Trophoblast cell (in vitro differentiated cells and primary cell): Measurements from ENCODE around the gene FRMD4A.

ENCODE experiments used
- DNase-seq, 2 donors: peaks; one replicate each; pipeline ENCODE4 v3.0.0-alpha.2; 2016
- H2AFZ ChIP-seq: 2 replicates; pipeline ENCODE4 v1.6.1; 2013; ENCODE audit warnings: low read length, moderate library complexity, mild to moderate bottlenecking; ENCODE audit not compliant: insufficient read depth, poor library complexity
- H2AK5ac ChIP-seq: 2 replicates; pipeline ENCODE4 v1.6.1; 2013; ENCODE audit warnings: mild to moderate bottlenecking, low read length
- H2BK120ac ChIP-seq: 2 replicates; pipeline ENCODE4 v1.6.1; 2013; ENCODE audit warnings: low read length, mild to moderate bottlenecking, moderate library complexity; ENCODE audit not compliant: insufficient read depth, poor library complexity
- H2BK12ac ChIP-seq: 2 replicates; pipeline ENCODE4 v1.6.1; 2013; ENCODE audit warnings: mild to moderate bottlenecking, low read length, moderate library complexity
- H2BK5ac ChIP-seq: 2 replicates; pipeline ENCODE4 v1.6.1; 2013; ENCODE audit warnings: low read length, low read depth, moderate library complexity, mild to moderate bottlenecking; ENCODE audit not compliant: poor library complexity
- H3K14ac ChIP-seq: 2 replicates; pipeline ENCODE4 v1.6.1; 2013; ENCODE audit warnings: mild to moderate bottlenecking, low read length
- H3K18ac ChIP-seq: 2 replicates; pipeline ENCODE4 v1.6.1; 2013; ENCODE audit warnings: mild to moderate bottlenecking, low read length
- H3K23ac ChIP-seq: 2 replicates; pipeline ENCODE4 v1.6.1; 2013; ENCODE audit warnings: low read length
- H3K27ac ChIP-seq: 2 replicates; pipeline ENCODE4 v1.5.1; 2013; ENCODE audit warnings: low read depth, mild to moderate bottlenecking, inconsistent platforms, low read length, moderate library complexity
- H3K27me3 ChIP-seq: 2 replicates; pipeline ENCODE4 v1.6.1; 2013; ENCODE audit warnings: inconsistent platforms, mild to moderate bottlenecking, low read length, moderate library complexity; ENCODE audit not compliant: insufficient read depth
- H3K36me3 ChIP-seq, 2 experiments: 1 replicate in 1 of 2; 2 replicates in 1 of 2; pipeline ENCODE4 v1.6.1; 2013; ENCODE audit warnings: low read length in 2 of 2, mild to moderate bottlenecking in 2 of 2, moderate library complexity in 1 of 2; ENCODE audit not compliant: insufficient read depth in 2 of 2, control insufficient read depth in 1 of 2
- H3K4ac ChIP-seq: 2 replicates; pipeline ENCODE4 v1.6.1; 2013; ENCODE audit warnings: low read depth, mild to moderate bottlenecking, low read length, moderate library complexity
- H3K4me1 ChIP-seq, 2 experiments: 1 replicate in 1 of 2; 2 replicates in 1 of 2; pipeline ENCODE4 v1.6.1; 2013; ENCODE audit warnings: low read length in 2 of 2, mild to moderate bottlenecking in 2 of 2, moderate library complexity in 1 of 2; ENCODE audit not compliant: insufficient read depth in 2 of 2, control insufficient read depth in 1 of 2
- H3K4me2 ChIP-seq: 2 replicates; pipeline ENCODE4 v1.6.1; 2013; ENCODE audit warnings: inconsistent platforms, mild to moderate bottlenecking, low read length, moderate library complexity
- H3K4me3 ChIP-seq: 2 replicates; pipeline ENCODE4 v1.5.1; 2013; ENCODE audit warnings: mild to moderate bottlenecking, low read depth, low read length, inconsistent platforms
- H3K79me1 ChIP-seq: one replicate; pipeline ENCODE4 v1.6.1; 2013; ENCODE audit warnings: low read length
- H3K79me2 ChIP-seq: 2 replicates; pipeline ENCODE4 v1.6.1; 2013; ENCODE audit warnings: low read length, mild to moderate bottlenecking; ENCODE audit not compliant: control insufficient read depth, insufficient read depth, poor library complexity
- H3K9ac ChIP-seq: 2 replicates; pipeline ENCODE4 v1.6.1; 2013; ENCODE audit warnings: mild to moderate bottlenecking, low read length
- H3K9me3 ChIP-seq: 2 replicates; pipeline ENCODE4 v1.6.1; 2013; ENCODE audit warnings: low read depth, mild to moderate bottlenecking, control low read depth, inconsistent platforms, low read length; ENCODE audit not compliant: insufficient read depth
- H4K12ac ChIP-seq: 2 replicates; pipeline ENCODE4 v1.6.1; 2013; ENCODE audit warnings: low read depth, mild to moderate bottlenecking, low read length, moderate library complexity
- H4K8ac ChIP-seq: 2 replicates; pipeline ENCODE4 v1.6.1; 2013; ENCODE audit warnings: low read depth, mild to moderate bottlenecking, low read length, moderate library complexity
- H4K91ac ChIP-seq: one replicate; pipeline ENCODE4 v1.6.1; 2013; ENCODE audit warnings: low read depth, mild to moderate bottlenecking, low read length, moderate library complexity
- WGBS: extraction: QIAGEN DNeasy Blood & Tissue Kit; methylation state at CpG from one replicate; pipeline ENCODE4 v1.1.7; 2013; ENCODE audit warnings: missing lambda C conversion rate; ENCODE audit not compliant: insufficient read length, insufficient coverage; ENCODE audit errors: extremely low coverage; 5-methylcytosine and 5-hydroxymethylcytosine counted together

Gene FRMD4A

DNA sequence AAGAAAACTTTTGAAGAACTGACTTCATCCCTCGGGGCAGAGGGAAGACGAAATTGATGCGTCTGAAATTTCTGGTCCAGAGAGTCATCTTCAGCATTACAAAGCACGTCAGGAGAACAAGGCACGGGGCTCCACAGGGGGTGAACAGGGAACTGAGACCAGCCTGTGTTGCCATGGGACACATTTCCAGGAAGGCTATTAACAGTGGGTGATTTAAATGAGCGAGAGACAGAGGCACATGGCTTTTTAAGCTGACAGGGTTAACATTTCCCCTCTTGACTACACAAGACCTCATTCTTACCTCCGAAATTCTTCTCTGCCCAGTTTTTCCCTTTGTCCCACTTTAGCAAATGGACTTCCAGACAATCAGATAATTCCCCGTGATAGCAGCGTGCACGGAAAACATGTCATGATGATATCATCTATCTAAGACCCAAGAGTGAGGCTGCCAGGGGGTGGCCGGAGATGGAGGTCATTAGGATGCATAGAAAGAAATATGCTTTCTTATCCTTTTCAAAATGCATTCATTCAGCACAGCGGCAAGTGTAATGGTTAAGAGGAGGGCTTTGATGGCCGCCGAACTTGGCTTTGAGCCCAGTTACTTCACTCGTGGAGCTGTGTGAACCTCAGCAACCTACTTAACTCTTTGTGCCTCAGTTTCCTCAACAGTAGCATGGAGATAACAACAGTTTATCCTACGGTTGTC is 496.0 kb downstream of the FRMD4A start:
- no CpG with 5 or more reads among the region's 16 CpGs for WGBS

DNA sequence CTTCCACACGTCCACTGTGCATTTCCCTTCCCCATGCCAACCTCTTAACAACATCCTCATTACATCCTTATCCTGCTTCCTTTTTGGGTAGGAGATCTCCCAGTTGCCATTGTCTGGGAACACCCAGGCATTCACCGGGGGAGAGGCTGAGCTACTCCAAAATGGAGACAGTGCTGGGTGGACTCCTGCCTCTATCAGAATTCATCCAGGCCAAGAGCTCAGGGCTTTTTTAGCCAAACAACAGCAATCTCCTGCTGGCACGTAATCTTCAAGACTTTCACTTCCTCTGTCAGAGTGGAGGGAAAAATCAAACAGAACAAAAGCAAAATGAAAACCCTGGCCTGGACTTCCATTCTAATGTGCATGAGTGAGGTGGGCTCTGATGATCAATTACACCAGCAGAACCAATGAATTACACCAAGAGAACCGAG is 499.0 kb downstream of the FRMD4A start:
- Histone ChIP-seq H2AFZ (no peak overlapping the region), H3K4ac (no peak overlapping the region), H3K36me3 (no peaks in the 10 kb centered on the region), H3K27me3 (no peaks in the 10 kb centered on the region), H2BK5ac (no peak overlapping the region), H3K9me3 (no peaks in the 10 kb centered on the region), H4K12ac (no peak overlapping the region), H3K9ac (no peak overlapping the region), H3K27ac (no peak overlapping the region), H2BK12ac (no peak overlapping the region), H2AK5ac (no peak overlapping the region), H4K8ac (no peak overlapping the region), H3K79me2 (no peaks in the 10 kb centered on the region), H3K18ac (no peak overlapping the region), H3K4me3 (no peak overlapping the region), H3K23ac (no peak overlapping the region), H4K91ac (no peak overlapping the region), H3K14ac (no peak overlapping the region), H3K4me1 (peaks cover 6 to 9% of the 10 kb centered on the region in 2 experiments), H3K79me1 (peaks cover 2% of the 10 kb centered on the region), H3K4me2 (no peak overlapping the region), H2BK120ac (no peak overlapping the region)
- DNase-seq: no peak
- WGBS: no CpG with 5 or more reads among the region's 4 CpGs

More for the DNA sequence above, 496.0 kb downstream of the FRMD4A start:
- H2BK5ac ChIP-seq: no peak overlapping the region
- H3K79me1 ChIP-seq: peaks cover 2% of the 10 kb centered on the region
- no peak overlapping the region for H3K4me3 ChIP-seq
- peak; percentile 46 to 68 for DNase-seq
- H4K12ac ChIP-seq: no peak overlapping the region
- H3K36me3 ChIP-seq: no peaks in the 10 kb centered on the region
- no peaks in the 10 kb centered on the region for H3K79me2 ChIP-seq
- no peak overlapping the region for H3K14ac ChIP-seq
- H4K8ac ChIP-seq: no peak overlapping the region
- no peak overlapping the region for H2BK120ac ChIP-seq
- H2AFZ ChIP-seq: no peak overlapping the region
- H3K27ac ChIP-seq: no peak overlapping the region
- no peak overlapping the region for H3K23ac ChIP-seq
- H4K91ac ChIP-seq: no peak overlapping the region
- no peak overlapping the region for H3K4ac ChIP-seq
- H3K18ac ChIP-seq: no peak overlapping the region
- H3K4me1 ChIP-seq: peaks cover 6 to 13% of the 10 kb centered on the region in 2 experiments
- H3K9ac ChIP-seq: no peak overlapping the region
- H2BK12ac ChIP-seq: no peak overlapping the region
- no peak overlapping the region for H3K4me2 ChIP-seq
- no peaks in the 10 kb centered on the region for H3K27me3 ChIP-seq
- H3K9me3 ChIP-seq: no peaks in the 10 kb centered on the region
- H2AK5ac ChIP-seq: no peak overlapping the region

DNA sequence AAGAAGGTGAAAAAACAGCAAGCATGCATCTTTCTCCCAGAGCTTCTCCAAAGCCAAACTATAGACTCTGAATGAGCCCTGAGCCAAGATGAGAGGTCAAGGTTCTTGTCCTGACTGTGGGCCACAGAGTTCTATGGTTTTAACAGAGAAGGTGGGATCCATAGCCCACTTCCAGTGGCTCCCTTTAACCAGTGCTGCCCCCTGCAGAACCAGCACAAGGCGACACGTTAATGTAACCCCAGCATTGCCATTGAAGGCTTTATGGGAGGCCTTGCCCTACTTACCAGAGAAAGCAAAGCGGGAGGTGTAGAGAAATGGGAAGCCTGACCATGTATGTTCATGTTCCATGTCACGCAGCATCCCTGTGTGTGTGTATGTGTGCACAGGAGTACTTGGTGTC is 500.3 kb downstream of the FRMD4A start:
- Histone ChIP-seq H3K14ac (no peak overlapping the region), H2BK5ac (no peak overlapping the region), H4K12ac (no peak overlapping the region), H3K4me1 (peaks cover 6 to 9% of the 10 kb centered on the region in 2 experiments), H3K9ac (no peak overlapping the region), H3K27me3 (no peaks in the 10 kb centered on the region), H3K36me3 (no peaks in the 10 kb centered on the region), H4K8ac (no peak overlapping the region), H3K18ac (no peak overlapping the region), H3K9me3 (no peaks in the 10 kb centered on the region), H3K4ac (no peak overlapping the region), H3K79me1 (peaks cover 2% of the 10 kb centered on the region), H2BK120ac (no peak overlapping the region), H3K27ac (no peak overlapping the region), H3K23ac (no peak overlapping the region), H3K4me2 (no peak overlapping the region), H2AK5ac (no peak overlapping the region), H3K79me2 (no peaks in the 10 kb centered on the region), H3K4me3 (no peak overlapping the region), H2AFZ (no peak overlapping the region), H4K91ac (no peak overlapping the region), H2BK12ac (no peak overlapping the region)
- DNase-seq: no peak
- no CpG with 5 or more reads among the region's 4 CpGs for WGBS

DNA sequence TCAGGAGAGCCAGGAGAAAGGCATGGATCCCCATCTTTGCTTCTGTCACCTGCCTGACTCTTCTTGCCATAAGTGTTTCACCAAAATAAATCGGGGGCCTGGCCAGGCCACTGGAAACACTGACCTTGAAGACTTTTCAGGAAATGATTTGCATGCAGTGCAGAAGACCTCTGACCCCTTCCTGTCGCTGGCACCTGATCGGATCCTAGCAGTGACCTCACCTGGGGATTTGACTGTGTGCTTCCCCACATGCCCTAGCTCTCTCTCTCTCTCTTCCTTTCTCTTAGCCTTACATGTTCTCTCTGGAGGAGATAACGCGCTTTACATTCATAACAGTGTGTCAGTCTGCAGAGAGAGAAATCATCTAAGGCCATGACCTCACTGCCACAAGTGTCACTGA is 500.9 kb downstream of the FRMD4A start:
- no peaks in the 10 kb centered on the region for H3K9me3 ChIP-seq
- H4K91ac ChIP-seq: no peak overlapping the region
- H3K4ac ChIP-seq: no peak overlapping the region

More for the DNA sequence above, 500.9 kb downstream of the FRMD4A start:
- H2BK5ac ChIP-seq: no peak overlapping the region
- no peak overlapping the region for H3K23ac ChIP-seq
- DNase-seq: no peak
- no peak overlapping the region for H3K4me3 ChIP-seq
- no peaks in the 10 kb centered on the region for H3K27me3 ChIP-seq
- H3K79me1 ChIP-seq: peaks cover 2% of the 10 kb centered on the region
- WGBS: no CpG with 5 or more reads among the region's 5 CpGs
- H3K18ac ChIP-seq: no peak overlapping the region
- peaks cover 4 to 6% of the 10 kb centered on the region in 2 experiments for H3K4me1 ChIP-seq
- no peak overlapping the region for H2AK5ac ChIP-seq
- no peaks in the 10 kb centered on the region for H3K79me2 ChIP-seq
- no peak overlapping the region for H2BK120ac ChIP-seq
- H3K14ac ChIP-seq: no peak overlapping the region
- H2BK12ac ChIP-seq: no peak overlapping the region
- no peak overlapping the region for H2AFZ ChIP-seq
- no peak overlapping the region for H3K27ac ChIP-seq
- H3K9ac ChIP-seq: no peak overlapping the region
- no peak overlapping the region for H4K12ac ChIP-seq
- H3K36me3 ChIP-seq: no peaks in the 10 kb centered on the region
- H3K4me2 ChIP-seq: no peak overlapping the region
- no peak overlapping the region for H4K8ac ChIP-seq
